PC-9 (cell line): ENCODE results near the gene OR6B1.

Experiments used
- CTCF ChIP-seq: fragments of 200-600 bp; sonication (generic); conservative IDR thresholded peaks from 2 replicates; pipeline ENCODE4 v1.6.1; 2017; ENCODE audit warnings: mixed run types, antibody characterized with exemption, mild to moderate bottlenecking, moderate library complexity
- EZH2 ChIP-seq: fragments of 200-600 bp; sonication (generic); IDR thresholded peaks from 2 replicates; pipeline ENCODE4 v1.8.0; 2017; ENCODE audit warnings: antibody characterized with exemption, low read depth

- TF ChIP-seq CTCF: no peak
- TF ChIP-seq EZH2: no peak
Measured at GRCh38 chr7:143974459-143974858, 25.7 kb upstream of the OR6B1 start.
